Subcutaneous abdominal adipose tissue (tissue), 5 donors: ENCODE results near the gene SUMO3.

ENCODE experiments used
- H3K27ac ChIP-seq: one replicate; pipeline ENCODE4 v1.7.0; 2013; ENCODE audit warnings: low read depth, mild to moderate bottlenecking, inconsistent platforms, low read length, moderate library complexity
- H3K27me3 ChIP-seq, 5 donors: one replicate each; pipeline ENCODE4 v1.7.0; 2013; ENCODE audit warnings: low read length in 5 of 5, inconsistent platforms in 1 of 5; ENCODE audit not compliant: control insufficient read depth in 5 of 5, insufficient read depth in 4 of 5
- H3K36me3 ChIP-seq, 5 donors: one replicate each; pipeline ENCODE4 v1.7.0; 2013; ENCODE audit warnings: low read length in 5 of 5; ENCODE audit not compliant: control insufficient read depth in 5 of 5, insufficient read depth in 5 of 5
- H3K4me1 ChIP-seq, 5 donors: one replicate each; pipeline ENCODE4 v1.7.0; 2013; ENCODE audit warnings: low read length in 5 of 5, mild to moderate bottlenecking in 3 of 5, moderate library complexity in 1 of 5; ENCODE audit not compliant: control insufficient read depth in 5 of 5, insufficient read depth in 5 of 5
- H3K4me3 ChIP-seq, 5 donors: one replicate each; pipeline ENCODE4 v1.7.0; 2013; ENCODE audit warnings: low read length in 5 of 5, low read depth in 1 of 5
- H3K9ac ChIP-seq, 5 donors: one replicate each; pipeline ENCODE4 v1.7.0; 2013; ENCODE audit warnings: low read length in 5 of 5, mild to moderate bottlenecking in 4 of 5, moderate library complexity in 3 of 5
- H3K9me3 ChIP-seq, 5 donors: one replicate each; pipeline ENCODE4 v1.7.0; 2013; ENCODE audit warnings: low read length in 5 of 5; ENCODE audit not compliant: control insufficient read depth in 5 of 5
- donor health status: healthy.
- donor health status: healthy.
- donor health status: healthy.
- donor health status: healthy.
- donor health status: healthy.

Gene SUMO3

GRCh38 chr21:44847261-44848056 is 29.6 kb upstream of the SUMO3 start:
- no peak overlapping the region for H3K9ac ChIP-seq
- peaks cover 3 to 11% (median 4%) of the 10 kb centered on the region in 5 donors for H3K27me3 ChIP-seq
- H3K36me3 ChIP-seq, result peaks cover 8 to 39% (median 34%) of the 10 kb centered on the region in 5 donors
- H3K4me1 ChIP-seq, result peaks cover 1 to 23% (median 19%) of the 10 kb centered on the region in 5 donors
- H3K4me3 ChIP-seq, result no peak overlapping the region
- no peaks in the 10 kb centered on the region for H3K9me3 ChIP-seq
- no peak overlapping the region for H3K27ac ChIP-seq

- peaks cover 6 to 32% (median 30%) of the 10 kb centered on the region in 5 donors for H3K36me3 ChIP-seq
- H3K9me3 ChIP-seq, result no peaks in the 10 kb centered on the region
- peaks cover 3 to 13% (median 7%) of the 10 kb centered on the region in 5 donors for H3K27me3 ChIP-seq
- no peak overlapping the region for H3K27ac ChIP-seq
- H3K9ac ChIP-seq, result peak overlapping the region in 3 of 5 donors; percentile 38 to 55 (median 52)
- peaks cover 2 to 23% (median 19%) of the 10 kb centered on the region in 5 donors for H3K4me1 ChIP-seq
- H3K4me3 ChIP-seq, result peak overlapping the region in 4 of 5 donors; percentile 40 to 60 (median 53)
Measured at GRCh38 chr21:44846485-44847260, 28.8 kb upstream of the SUMO3 start.

GRCh38 chr21:44846224-44846484 is 28.3 kb upstream of the SUMO3 start:
- H3K9ac ChIP-seq, result peak overlapping the region in 3 of 5 donors; percentile 38 to 55 (median 52)

GRCh38 chr21:44845418-44846223 is 27.8 kb upstream of the SUMO3 start:
- H3K9me3 ChIP-seq, result no peaks in the 10 kb centered on the region
- H3K27me3 ChIP-seq, result peaks cover 3 to 21% (median 13%) of the 10 kb centered on the region in 5 donors
- H3K36me3 ChIP-seq, result peaks cover 3 to 22% (median 21%) of the 10 kb centered on the region in 5 donors
- H3K4me1 ChIP-seq, result peaks cover 2 to 23% (median 19%) of the 10 kb centered on the region in 5 donors
- H3K4me3 ChIP-seq, result peak overlapping the region; percentile 40 to 60 (median 49)
- H3K27ac ChIP-seq, result no peak overlapping the region
- peak overlapping the region in 3 of 5 donors; percentile 38 to 55 (median 52) for H3K9ac ChIP-seq

More at GRCh38 chr21:44846224-44846484, 28.3 kb upstream of the SUMO3 start:
- peaks cover 3 to 27% (median 26%) of the 10 kb centered on the region in 5 donors for H3K36me3 ChIP-seq
- H3K27ac ChIP-seq, result no peak overlapping the region
- peaks cover 3 to 18% (median 12%) of the 10 kb centered on the region in 5 donors for H3K27me3 ChIP-seq
- no peaks in the 10 kb centered on the region for H3K9me3 ChIP-seq
- peak overlapping the region; percentile 40 to 60 (median 49) for H3K4me3 ChIP-seq
- H3K4me1 ChIP-seq, result peaks cover 2 to 23% (median 19%) of the 10 kb centered on the region in 5 donors

GRCh38 chr21:44844256-44844655 is 26.4 kb upstream of the SUMO3 start:
- Histone ChIP-seq H3K9me3 (no peaks in the 10 kb centered on the region), H3K4me3 (no peak overlapping the region), H3K36me3 (peaks cover 0 to 8% (median 7%) of the 10 kb centered on the region in 5 donors), H3K27me3 (peaks cover 3 to 23% (median 13%) of the 10 kb centered on the region in 5 donors), H3K4me1 (peaks cover 2 to 23% (median 19%) of the 10 kb centered on the region in 5 donors), H3K9ac (no peak overlapping the region), H3K27ac (no peak overlapping the region)

GRCh38 chr21:44842721-44843445 is 25.0 kb upstream of the SUMO3 start:
- no peak overlapping the region for H3K4me3 ChIP-seq
- no peak overlapping the region for H3K9ac ChIP-seq
- H3K36me3 ChIP-seq, result no peaks in the 10 kb centered on the region
- no peak overlapping the region for H3K27ac ChIP-seq
- H3K9me3 ChIP-seq, result no peaks in the 10 kb centered on the region
- H3K27me3 ChIP-seq, result peaks cover 3 to 23% (median 13%) of the 10 kb centered on the region in 5 donors
- H3K4me1 ChIP-seq, result peaks cover 2 to 23% (median 19%) of the 10 kb centered on the region in 5 donors

GRCh38 chr21:44842087-44842486 is 24.2 kb upstream of the SUMO3 start:
- Histone ChIP-seq H3K4me3 (no peak overlapping the region), H3K36me3 (no peaks in the 10 kb centered on the region), H3K27ac (no peak overlapping the region), H3K9ac (no peak overlapping the region), H3K4me1 (peaks cover 2 to 20% (median 19%) of the 10 kb centered on the region in 5 donors), H3K9me3 (no peaks in the 10 kb centered on the region), H3K27me3 (peaks cover 6 to 23% (median 17%) of the 10 kb centered on the region in 5 donors)

GRCh38 chr21:44840771-44841170 is 22.9 kb upstream of the SUMO3 start:
- Histone ChIP-seq H3K36me3 (no peaks in the 10 kb centered on the region), H3K27ac (no peak overlapping the region), H3K27me3 (peaks cover 6 to 26% (median 20%) of the 10 kb centered on the region in 5 donors), H3K4me1 (peaks cover 2 to 13% (median 12%) of the 10 kb centered on the region in 5 donors), H3K9ac (no peak overlapping the region), H3K4me3 (no peak overlapping the region), H3K9me3 (no peaks in the 10 kb centered on the region)

- H3K4me3 ChIP-seq, result no peak overlapping the region
- H3K27me3 ChIP-seq, result peaks cover 6 to 25% (median 16%) of the 10 kb centered on the region in 5 donors
- H3K4me1 ChIP-seq, result peaks cover 2 to 6% (median 6%) of the 10 kb centered on the region in 5 donors
- no peak overlapping the region for H3K27ac ChIP-seq
- H3K36me3 ChIP-seq, result no peaks in the 10 kb centered on the region
- no peaks in the 10 kb centered on the region for H3K9me3 ChIP-seq
- no peak overlapping the region for H3K9ac ChIP-seq
Measured at GRCh38 chr21:44838951-44839350, 21.1 kb upstream of the SUMO3 start.
